ENCODE results near the gene BCR.
A peak's percentile ranks its signal among the peaks of the same experiment; 100 is the strongest.

The BCR gene

GRCh38 chr22:23274146-23274526, 93.8 kb downstream of the BCR start:
- peaks cover 58% of the 10 kb centered on the region for H3K36me3 ChIP-seq (ENCODE audit: low read depth)

GRCh38 chr22:23274891-23275694, 94.8 kb downstream of the BCR start:
- TF ChIP-seq CTCF (IDR thresholded peaks at IDR 0.05; ENCODE audit: poor library complexity, severe bottlenecking) = no peak
- peaks cover 21% of the 10 kb centered on the region for H3K4me1 ChIP-seq (ENCODE audit: insufficient read depth, poor library complexity, severe bottlenecking)
- H3K27ac ChIP-seq (ENCODE audit: poor library complexity, severe bottlenecking) = no peak overlapping the region
- ATAC-seq (ENCODE audit: low read depth) (no peak), DNase-seq (ENCODE audit: low spot score) (no peak)
- H3K4me3 ChIP-seq (ENCODE audit: severe bottlenecking) = no peak overlapping the region
- peaks cover 11% of the 10 kb centered on the region for H3K9me3 ChIP-seq (ENCODE audit: severe bottlenecking)
- no peaks in the 10 kb centered on the region for H3K27me3 ChIP-seq (ENCODE audit: insufficient read depth, poor library complexity, severe bottlenecking)
- peaks cover 68% of the 10 kb centered on the region for H3K36me3 ChIP-seq (ENCODE audit: low read depth)

More at GRCh38 chr22:23274146-23274526, 93.8 kb downstream of the BCR start:
- DNase-seq (ENCODE audit: low spot score) = no peak
- H3K4me3 ChIP-seq (ENCODE audit: severe bottlenecking) = no peak overlapping the region
- H3K27ac ChIP-seq (ENCODE audit: poor library complexity, severe bottlenecking) = no peak overlapping the region
- no peaks in the 10 kb centered on the region for H3K27me3 ChIP-seq (ENCODE audit: insufficient read depth, poor library complexity, severe bottlenecking)
- H3K9me3 ChIP-seq (ENCODE audit: severe bottlenecking) = peaks cover 10% of the 10 kb centered on the region
- ATAC-seq (ENCODE audit: low read depth) = no peak
- H3K4me1 ChIP-seq (ENCODE audit: insufficient read depth, poor library complexity, severe bottlenecking) = peaks cover 12% of the 10 kb centered on the region
- no peak for TF ChIP-seq CTCF (IDR thresholded peaks at IDR 0.05; ENCODE audit: poor library complexity, severe bottlenecking)

GRCh38 chr22:23275751-23276150, 95.4 kb downstream of the BCR start:
- peaks cover 10% of the 10 kb centered on the region for H3K9me3 ChIP-seq (ENCODE audit: severe bottlenecking)
- H3K36me3 ChIP-seq (ENCODE audit: low read depth) = peaks cover 74% of the 10 kb centered on the region
- no peak overlapping the region for H3K27ac ChIP-seq (ENCODE audit: poor library complexity, severe bottlenecking)
- peaks cover 24% of the 10 kb centered on the region for H3K4me1 ChIP-seq (ENCODE audit: insufficient read depth, poor library complexity, severe bottlenecking)
- DNase-seq (ENCODE audit: low spot score) (no peak), ATAC-seq (ENCODE audit: low read depth) (no peak)
- TF ChIP-seq CTCF (IDR thresholded peaks at IDR 0.05; ENCODE audit: poor library complexity, severe bottlenecking) = no peak
- H3K27me3 ChIP-seq (ENCODE audit: insufficient read depth, poor library complexity, severe bottlenecking) = no peaks in the 10 kb centered on the region
- H3K4me3 ChIP-seq (ENCODE audit: severe bottlenecking) = no peak overlapping the region

GRCh38 chr22:23276656-23277582, 96.6 kb downstream of the BCR start:
- Histone ChIP-seq H3K36me3 (ENCODE audit: low read depth) (peaks cover 70% of the 10 kb centered on the region), H3K4me1 (ENCODE audit: insufficient read depth, poor library complexity, severe bottlenecking) (peaks cover 32% of the 10 kb centered on the region)
- no peak for ATAC-seq (ENCODE audit: low read depth)

More at GRCh38 chr22:23276656-23277582, 96.6 kb downstream of the BCR start:
- Histone ChIP-seq H3K27ac (ENCODE audit: poor library complexity, severe bottlenecking) (peak overlapping the region; percentile 77), H3K9me3 (ENCODE audit: severe bottlenecking) (peaks cover 10% of the 10 kb centered on the region), H3K4me3 (ENCODE audit: severe bottlenecking) (no peak overlapping the region), H3K27me3 (ENCODE audit: insufficient read depth, poor library complexity, severe bottlenecking) (no peaks in the 10 kb centered on the region)
- DNase-seq (ENCODE audit: low spot score) = no peak
- no peak for TF ChIP-seq CTCF (IDR thresholded peaks at IDR 0.05; ENCODE audit: poor library complexity, severe bottlenecking)
